ENCODE data around the gene DBET. TPM values are rescaled to one million over a fixed set of nuclear protein-coding genes. Genes with fewer than 3 reads are reported as not detected.

Gene DBET
- total RNA-seq, 1 donor from 2014 or later: not detected

Small RNAs within 50 kb of the gene (small RNA-seq; reads per million reads assigned to genes)
- gene RNA5SP174 (ENCODE audit: low replicate concordance) (not detected), gene RNA5SP175 (ENCODE audit: low replicate concordance) (not detected)

Other genes starting within 250 kb of the DBET start
- 25.6 TPM for gene FRG1, start 123.6 kb upstream of the DBET start, total RNA-seq
- not detected for gene FRG2, start 37.2 kb upstream of the DBET start, total RNA-seq
- not detected for gene DUX4, start 109.3 kb downstream of the DBET start, total RNA-seq

All from skin of body (tissue), 2 donors.